A673 (cell line): ENCODE data around the gene TFAP2E. TPM values are rescaled to one million over a fixed set of nuclear protein-coding genes. Genes with fewer than 3 reads are reported as not detected.
"Not testable (repeated sequence)": the region's sequence is repeated elsewhere in the genome, so short reads cannot be mapped to it uniquely, and the experiment has no call there.

ENCODE experiments used
- BruUV-seq: library from RNA; stranded (reverse); fragments of 400-500 nt; replicated peaks from 2 replicates; lab custom pipeline; 2021; lab: Mats Ljungman, UMichigan
- CTCF ChIA-PET: fragments of 300-600 bp; sonication (Branson Sonifier 250); formaldehyde crosslinking; loops from one replicate; lab custom pipeline; 2022; ENCODE audit warnings: antibody characterized with exemption; lab: Charles Lee
- POLR2A ChIA-PET: fragments of 300-600 bp; sonication (Branson Sonifier 250); formaldehyde crosslinking; loops from one replicate; lab custom pipeline; 2022; ENCODE audit warnings: antibody characterized with exemption; ENCODE audit not compliant: low non-redundant PET; lab: Charles Lee
- DNase-seq: peaks from one replicate; pipeline ENCODE4 v3.0.0-alpha.2; 2015; ENCODE audit warnings: low spot score
- H3K27ac ChIP-seq: fragments of 200-600 bp; sonication (generic); 2 replicates; pipeline ENCODE4 v1.5.1; 2016; ENCODE audit warnings: mixed run types, low read depth, mild to moderate bottlenecking, mixed read lengths, antibody characterized with exemption, low read length; ENCODE audit not compliant: poor library complexity, severe bottlenecking
- H3K27me3 ChIP-seq: fragments of 200-600 bp; sonication (generic); replicated peaks from 2 replicates; pipeline ENCODE4 v1.6.1; 2017; ENCODE audit warnings: mixed run types, low read depth, mild to moderate bottlenecking, mixed read lengths, antibody characterized with exemption, low read length; ENCODE audit not compliant: insufficient read depth, poor library complexity
- H3K36me3 ChIP-seq: fragments of 200-600 bp; sonication (generic); 2 replicates; pipeline ENCODE4 v1.6.1; 2016; ENCODE audit warnings: mixed run types, mild to moderate bottlenecking, mixed read lengths, antibody characterized with exemption, low read length; ENCODE audit not compliant: insufficient read depth, poor library complexity, severe bottlenecking
- H3K4me1 ChIP-seq: fragments of 200-600 bp; sonication (generic); 2 replicates; pipeline ENCODE4 v1.6.1; 2017; ENCODE audit warnings: mixed run types, mild to moderate bottlenecking, mixed read lengths, antibody characterized with exemption, low read length; ENCODE audit not compliant: insufficient read depth, poor library complexity, severe bottlenecking
- H3K4me3 ChIP-seq: fragments of 200-600 bp; sonication (generic); 2 replicates; pipeline ENCODE4 v1.5.1; 2016; ENCODE audit warnings: low read depth, mixed run types, mild to moderate bottlenecking, mixed read lengths, low read length; ENCODE audit not compliant: poor library complexity, severe bottlenecking
- H3K9me3 ChIP-seq: fragments of 200-600 bp; sonication (generic); 2 replicates; pipeline ENCODE4 v1.6.1; 2016; ENCODE audit warnings: mixed run types, low read depth, mild to moderate bottlenecking, mixed read lengths, antibody characterized with exemption, low read length; ENCODE audit not compliant: poor library complexity, severe bottlenecking
- CTCF ChIP-seq: fragments of 300-800, 200-600 bp; sonication (generic); conservative IDR thresholded peaks from 2 replicates; pipeline ENCODE4 v1.5.1; 2017; ENCODE audit warnings: low read depth, mild to moderate bottlenecking, antibody characterized with exemption, low read length, moderate library complexity, mixed read lengths
- EZH2 ChIP-seq: fragments of 200-600 bp; sonication (generic); IDR thresholded peaks from 2 replicates; pipeline ENCODE4 v1.6.1; 2017; ENCODE audit warnings: borderline replicate concordance, low read depth, mild to moderate bottlenecking, mixed read lengths, antibody characterized with exemption, low read length; ENCODE audit not compliant: poor library complexity, severe bottlenecking
- intact Hi-C: fragments of 100-400 bp; cut with micrococcal nuclease; formaldehyde crosslinking; loops from one replicate; pipeline ENCODE4 v1.10.0; 2022; ENCODE audit not compliant: unreplicated experiment
- total RNA-seq: library from RNA; stranded (reverse); gene quantifications from 2 replicates; pipeline ENCODE4 v1.2.3, GENCODE V29; 2021

The TFAP2E gene
- total RNA-seq, 1 experiment from 2014 or later: 0.52 TPM

GRCh38 chr1:35577071-35577998 is 4.2 kb downstream of the TFAP2E start:
- DNase-seq: no peak
- Histone ChIP-seq H3K27me3 (no peaks in the 10 kb centered on the region), H3K36me3 (no peaks in the 10 kb centered on the region), H3K4me3 (no peak overlapping the region), H3K27ac (no peak overlapping the region), H3K9me3 (no peaks in the 10 kb centered on the region), H3K4me1 (no peaks in the 10 kb centered on the region)
- intact Hi-C loops: no loop called here
- ChIA-PET CTCF (no interaction called here), POLR2A (no interaction called here)
- no peak for TF ChIP-seq CTCF
- TF ChIP-seq EZH2: no peak
- BruUV-seq: no TSS peak

GRCh38 chr1:35580949-35581388 is 7.9 kb downstream of the TFAP2E start:
- intact Hi-C loops: no loop called here
- H3K36me3 ChIP-seq: no peaks in the 10 kb centered on the region
- TF ChIP-seq CTCF (no peak), EZH2 (no peak)
- no peak for DNase-seq
- H3K27ac ChIP-seq: no peak overlapping the region
- no TSS peak for BruUV-seq
- no peaks in the 10 kb centered on the region for H3K9me3 ChIP-seq
- ChIA-PET POLR2A (no interaction called here), CTCF (no interaction called here)
- no peaks in the 10 kb centered on the region for H3K4me1 ChIP-seq
- H3K27me3 ChIP-seq: no peaks in the 10 kb centered on the region
- H3K4me3 ChIP-seq: no peak overlapping the region

GRCh38 chr1:35581621-35582020 is 8.5 kb downstream of the TFAP2E start:
- H3K27me3 ChIP-seq, H3K4me1 ChIP-seq, intact Hi-C loops, H3K4me3 ChIP-seq, DNase-seq, BruUV-seq, CTCF ChIA-PET, POLR2A ChIA-PET, H3K27ac ChIP-seq, H3K36me3 ChIP-seq, H3K9me3 ChIP-seq: not testable (repeated sequence)
